Lower lobe of right lung (tissue), 2 donors: ENCODE measurements around the gene UGGT2. TPM values are rescaled to one million over a fixed set of nuclear protein-coding genes. Genes with fewer than 3 reads are reported as not detected.

Experiments used
- ATAC-seq, 2 donors: fragments of 200-7000 bp; cut with Tn5 transposase; one replicate each; pipeline ENCODE4 v1.9.1; 2020 to 2022; ENCODE audit warnings: mild to moderate bottlenecking in 2 of 2, moderate library complexity in 2 of 2
- DNase-seq: peaks from one replicate; pipeline ENCODE4 v3.0.0-alpha.2; 2020
- H3K27ac ChIP-seq: fragments of 200-600 bp; one replicate; pipeline ENCODE4 v1.8.0; 2022
- H3K27me3 ChIP-seq: fragments of 200-600 bp; one replicate; pipeline ENCODE4 v1.8.0; 2022; ENCODE audit warnings: low read depth
- H3K36me3 ChIP-seq: fragments of 200-600 bp; one replicate; pipeline ENCODE4 v1.8.0; 2022; ENCODE audit warnings: mild to moderate bottlenecking
- H3K4me1 ChIP-seq: fragments of 200-600 bp; one replicate; pipeline ENCODE4 v1.8.0; 2022
- H3K4me3 ChIP-seq: fragments of 200-600 bp; one replicate; pipeline ENCODE4 v1.8.0; 2022; ENCODE audit warnings: mild to moderate bottlenecking
- H3K9me3 ChIP-seq: fragments of 200-600 bp; one replicate; pipeline ENCODE4 v1.8.0; 2022
- CTCF ChIP-seq: fragments of 200-600 bp; IDR thresholded peaks from one replicate; pipeline ENCODE4 v1.8.0; 2022; ENCODE audit warnings: antibody characterized with exemption, mild to moderate bottlenecking
- intact Hi-C: fragments of 100-400 bp; cut with DNase I; formaldehyde crosslinking; loops from one replicate; pipeline ENCODE4 v1.11.0; 2022
- total RNA-seq: library from RNA; stranded (reverse); fragmentation: NEBNext Ultra II Directional; extraction: Animal tissue kit (Norgen Biotek cat#: 25700); gene quantifications from one replicate; pipeline ENCODE4 v1.2.1, GENCODE V29; 2021
- donor health status: DM: no; HTN: yes; CAD: no; lungs with severe emphysema.

UGGT2 gene
- total RNA-seq, 1 donor from 2014 or later = 18.0 TPM

DNA sequence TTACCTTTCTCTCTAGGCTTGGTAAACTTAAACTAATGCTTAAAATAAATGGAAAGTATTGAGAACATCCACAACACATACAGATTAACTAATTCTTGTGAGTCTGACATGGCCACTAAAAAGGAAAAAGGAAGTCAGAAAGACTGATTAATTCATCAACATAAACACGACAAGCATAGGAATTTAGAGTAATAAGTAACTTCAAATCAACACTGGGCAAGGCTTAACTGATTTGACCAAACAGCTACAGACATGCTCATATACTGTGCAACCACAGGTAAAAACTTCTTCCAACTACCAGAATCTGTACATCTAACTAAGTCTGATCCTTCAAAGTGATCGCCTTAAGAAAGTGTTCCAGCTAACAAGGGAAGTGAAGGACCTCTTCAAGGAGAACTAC, 20.5 kb downstream of the UGGT2 start:
- no peak overlapping the region for H3K4me3 ChIP-seq
- TF ChIP-seq CTCF = no peak
- H3K27me3 ChIP-seq = no peaks in the 10 kb centered on the region
- DNase-seq = no peak
- H3K36me3 ChIP-seq = no peaks in the 10 kb centered on the region
- ATAC-seq = no peak
- H3K27ac ChIP-seq = no peak overlapping the region
- intact Hi-C loops = no loop called here
- H3K9me3 ChIP-seq = no peaks in the 10 kb centered on the region
- H3K4me1 ChIP-seq = no peaks in the 10 kb centered on the region

GRCh38 chr13:96029002-96029401, 24.2 kb downstream of the UGGT2 start:
- no peaks in the 10 kb centered on the region for H3K9me3 ChIP-seq
- H3K36me3 ChIP-seq = peaks cover 5% of the 10 kb centered on the region
- H3K27ac ChIP-seq = no peak overlapping the region
- H3K4me3 ChIP-seq = no peak overlapping the region
- no peaks in the 10 kb centered on the region for H3K27me3 ChIP-seq
- intact Hi-C loops = no loop called here
- TF ChIP-seq CTCF = no peak
- H3K4me1 ChIP-seq = no peaks in the 10 kb centered on the region
- ATAC-seq = no peak
- DNase-seq = no peak

GRCh38 chr13:96027496-96027895, 25.7 kb downstream of the UGGT2 start:
- no peak for TF ChIP-seq CTCF
- ATAC-seq (no peak), DNase-seq (no peak)
- Histone ChIP-seq H3K4me3 (no peak overlapping the region), H3K9me3 (no peaks in the 10 kb centered on the region), H3K27ac (no peak overlapping the region), H3K4me1 (no peaks in the 10 kb centered on the region), H3K27me3 (no peaks in the 10 kb centered on the region), H3K36me3 (peaks cover 5% of the 10 kb centered on the region)
- intact Hi-C loops = no loop called here

GRCh38 chr13:96025283-96025682, 27.9 kb downstream of the UGGT2 start:
- Histone ChIP-seq H3K27me3 (no peaks in the 10 kb centered on the region), H3K4me1 (no peaks in the 10 kb centered on the region), H3K4me3 (no peak overlapping the region), H3K27ac (no peak overlapping the region), H3K36me3 (peaks cover 5% of the 10 kb centered on the region), H3K9me3 (no peaks in the 10 kb centered on the region)
- TF ChIP-seq CTCF = no peak
- intact Hi-C loops = no loop called here
- DNase-seq (no peak), ATAC-seq (no peak)

GRCh38 chr13:96020931-96021330, 32.3 kb downstream of the UGGT2 start:
- ATAC-seq = no peak

More at GRCh38 chr13:96020931-96021330, 32.3 kb downstream of the UGGT2 start:
- no peak for TF ChIP-seq CTCF
- Histone ChIP-seq H3K27ac (no peak overlapping the region), H3K9me3 (peaks cover 6% of the 10 kb centered on the region), H3K36me3 (peaks cover 5% of the 10 kb centered on the region), H3K4me3 (no peak overlapping the region), H3K4me1 (no peaks in the 10 kb centered on the region), H3K27me3 (no peaks in the 10 kb centered on the region)
- no peak for DNase-seq
- intact Hi-C loops = no loop called here
